Neural progenitor cell (in vitro differentiated cells): Measurements from ENCODE around the gene TBC1D1.

Experiments
- EZH2 ChIP-seq: fragments of 200-600 bp; sonication (generic); IDR thresholded peaks from 2 replicates; pipeline ENCODE4 v1.6.1; 2017; ENCODE audit warnings: antibody characterized with exemption, mild to moderate bottlenecking, moderate library complexity
- EZH2phosphoT487 ChIP-seq: fragments of 200-600 bp; sonication (generic); IDR thresholded peaks from 2 replicates; pipeline ENCODE4 v1.6.1; 2017; ENCODE audit warnings: antibody characterized with exemption
- TF ChIP-seq, protein P1 (sequence below): fragments of 200-600 bp; sonication (generic); IDR thresholded peaks from 2 replicates; pipeline ENCODE4 v1.5.1; 2017; ENCODE audit warnings: antibody characterized with exemption, mild to moderate bottlenecking

DNA sequence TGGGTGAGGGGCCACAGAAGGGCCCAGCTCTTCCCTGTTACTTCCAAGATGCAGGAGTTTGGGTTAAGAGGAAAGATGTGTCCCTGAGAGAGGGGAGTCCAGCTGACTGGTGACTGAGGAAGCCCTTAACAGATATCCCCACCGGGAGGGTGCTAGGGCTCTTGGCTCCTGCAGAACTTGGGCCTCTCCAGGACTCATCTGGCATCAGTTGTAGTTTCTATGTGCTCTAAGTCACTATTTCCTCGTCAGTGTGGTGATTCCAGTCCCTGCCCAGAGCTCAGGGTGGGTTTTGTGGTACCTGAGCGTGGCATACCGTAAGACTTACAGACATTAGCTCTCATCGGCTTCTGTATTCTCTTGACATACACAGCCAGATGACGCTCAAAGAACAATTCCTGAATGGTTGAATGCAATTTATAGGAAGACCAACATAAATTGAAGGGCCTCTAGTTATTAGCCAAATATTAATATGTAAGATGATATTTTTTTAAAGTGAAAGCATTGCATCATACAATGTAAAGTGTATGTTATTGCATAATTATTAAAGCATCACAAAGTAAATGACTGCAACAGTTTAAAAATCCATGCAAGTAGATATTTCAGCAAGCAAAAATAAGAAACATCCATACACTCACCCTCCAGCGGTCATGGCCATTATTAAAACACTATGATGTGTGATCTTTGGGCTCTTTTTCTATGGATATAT lies 264.9 kb downstream of the TBC1D1 start:
- TF ChIP-seq, protein P1, sequence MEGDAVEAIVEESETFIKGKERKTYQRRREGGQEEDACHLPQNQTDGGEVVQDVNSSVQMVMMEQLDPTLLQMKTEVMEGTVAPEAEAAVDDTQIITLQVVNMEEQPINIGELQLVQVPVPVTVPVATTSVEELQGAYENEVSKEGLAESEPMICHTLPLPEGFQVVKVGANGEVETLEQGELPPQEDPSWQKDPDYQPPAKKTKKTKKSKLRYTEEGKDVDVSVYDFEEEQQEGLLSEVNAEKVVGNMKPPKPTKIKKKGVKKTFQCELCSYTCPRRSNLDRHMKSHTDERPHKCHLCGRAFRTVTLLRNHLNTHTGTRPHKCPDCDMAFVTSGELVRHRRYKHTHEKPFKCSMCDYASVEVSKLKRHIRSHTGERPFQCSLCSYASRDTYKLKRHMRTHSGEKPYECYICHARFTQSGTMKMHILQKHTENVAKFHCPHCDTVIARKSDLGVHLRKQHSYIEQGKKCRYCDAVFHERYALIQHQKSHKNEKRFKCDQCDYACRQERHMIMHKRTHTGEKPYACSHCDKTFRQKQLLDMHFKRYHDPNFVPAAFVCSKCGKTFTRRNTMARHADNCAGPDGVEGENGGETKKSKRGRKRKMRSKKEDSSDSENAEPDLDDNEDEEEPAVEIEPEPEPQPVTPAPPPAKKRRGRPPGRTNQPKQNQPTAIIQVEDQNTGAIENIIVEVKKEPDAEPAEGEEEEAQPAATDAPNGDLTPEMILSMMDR: no peak
- TF ChIP-seq EZH2phosphoT487 (no peak), EZH2 (no peak)
